Measurements from ENCODE around the gene LMOD1.
"Not testable (repeated sequence)": the region's sequence is repeated elsewhere in the genome, so short reads cannot be mapped to it uniquely, and the experiment has no call there.

Gene LMOD1

GRCh38 chr1:201916649-201917249 lies 29.6 kb downstream of the LMOD1 start:
- DNase-seq (ENCODE audit: low read depth in 2 of 2), result no peak

- no peak for DNase-seq (ENCODE audit: low read depth in 2 of 2)
These were observed 31.7 kb downstream of the LMOD1 start for GRCh38 chr1:201914456-201915235.

GRCh38 chr1:201912832-201913231 lies 33.5 kb downstream of the LMOD1 start:
- DNase-seq (ENCODE audit: low read depth in 2 of 2), result no peak

- DNase-seq (ENCODE audit: low read depth in 2 of 2), result no peak
These were observed 34.3 kb downstream of the LMOD1 start for GRCh38 chr1:201911826-201912571.

GRCh38 chr1:201907621-201908020 lies 38.7 kb downstream of the LMOD1 start:
- DNase-seq (ENCODE audit: low read depth in 2 of 2), result no peak

- DNase-seq (ENCODE audit: low read depth in 2 of 2), result no peak
These were observed 40.0 kb downstream of the LMOD1 start for GRCh38 chr1:201906336-201906735.

GRCh38 chr1:201905234-201905890 lies 41.0 kb downstream of the LMOD1 start:
- no peak for DNase-seq (ENCODE audit: low read depth in 2 of 2)

- no peak for DNase-seq (ENCODE audit: low read depth in 2 of 2)
These were observed 41.8 kb downstream of the LMOD1 start for GRCh38 chr1:201904579-201904978.

GRCh38 chr1:201903135-201903534 lies 43.2 kb downstream of the LMOD1 start:
- DNase-seq (ENCODE audit: low read depth in 2 of 2), result no peak

GRCh38 chr1:201902198-201902597 lies 44.1 kb downstream of the LMOD1 start:
- no peak for DNase-seq (ENCODE audit: low read depth in 2 of 2)

- DNase-seq (ENCODE audit: low read depth in 2 of 2), result not testable (repeated sequence)
These were observed 45.3 kb downstream of the LMOD1 start for GRCh38 chr1:201901036-201901435.

GRCh38 chr1:201900476-201900875 lies 45.9 kb downstream of the LMOD1 start:
- no peak for DNase-seq (ENCODE audit: low read depth in 2 of 2)

GRCh38 chr1:201899683-201900429 lies 46.5 kb downstream of the LMOD1 start:
- DNase-seq (ENCODE audit: low read depth in 2 of 2), result no peak

- DNase-seq (ENCODE audit: low read depth in 2 of 2), result no peak
These were observed 47.4 kb downstream of the LMOD1 start for GRCh38 chr1:201898992-201899391.

- no peak for DNase-seq (ENCODE audit: low read depth in 2 of 2)
These were observed 48.0 kb downstream of the LMOD1 start for GRCh38 chr1:201898240-201898894.

GRCh38 chr1:201896951-201897391 lies 49.4 kb downstream of the LMOD1 start:
- DNase-seq (ENCODE audit: low read depth in 2 of 2), result no peak

GRCh38 chr1:201895913-201896807 lies 50.2 kb downstream of the LMOD1 start:
- peak; percentile 53 to 63 for DNase-seq (ENCODE audit: low read depth in 2 of 2)

GRCh38 chr1:201895120-201895665 lies 51.2 kb downstream of the LMOD1 start:
- no peak for DNase-seq (ENCODE audit: low read depth in 2 of 2)

- no peak for DNase-seq (ENCODE audit: low read depth in 2 of 2)
These were observed 51.8 kb downstream of the LMOD1 start for GRCh38 chr1:201894343-201895119.
